HCT116 (cell line): ENCODE data around the gene TRPM8. TPM values are rescaled to one million over a fixed set of nuclear protein-coding genes. Genes with fewer than 3 reads are reported as not detected.

Experiments
- ATAC-seq: fragments of 200-7000 bp; cut with Tn5 transposase; 2 replicates; pipeline ENCODE4 v1.9.1; 2020; ENCODE audit warnings: mild to moderate bottlenecking, moderate library complexity
- BruUV-seq: library from RNA; stranded (reverse); fragments of 400-500 nt; replicated peaks from 2 replicates; lab custom pipeline; 2021; lab: Mats Ljungman, UMichigan
- CTCF ChIA-PET: fragments of 300-600 bp; sonication (Branson Sonifier 250); formaldehyde crosslinking; loops from one replicate; lab custom pipeline; 2021; ENCODE audit warnings: antibody characterized with exemption; lab: Charles Lee
- POLR2A ChIA-PET: fragments of 300-600, 350-600 bp; sonication (Branson Sonifier 250); formaldehyde crosslinking; loops from one replicate; lab custom pipeline; 2021; ENCODE audit warnings: antibody characterized with exemption; lab: Charles Lee
- RAD21 ChIA-PET, 2 experiments: fragments of 300-600 bp; sonication (Branson Sonifier 250); formaldehyde crosslinking; loops; one replicate each; lab custom pipeline; 2023; ENCODE audit warnings: low total read pairs in 2 of 2; ENCODE audit not compliant: uncharacterized antibody in 2 of 2, unreplicated experiment in 2 of 2, low non-redundant PET in 1 of 2; lab: Charles Lee
- DNase-seq: peaks from one replicate; pipeline ENCODE4 v3.0.0-alpha.2; 2010; ENCODE audit warnings: low read depth, low spot score
- H2AFZ ChIP-seq: fragments of 200-600 bp; shearing (Covaris generic), sonication (generic); 2 replicates; pipeline ENCODE4 v1.6.1; 2017; ENCODE audit warnings: low read depth, mixed run types, mixed read lengths, antibody characterized with exemption, low read length; ENCODE audit not compliant: poor library complexity, severe bottlenecking
- H3K27ac ChIP-seq: 2 replicates; pipeline ENCODE4 v1.5.1; 2012; ENCODE audit warnings: low read depth, low read length
- H3K27me3 ChIP-seq: fragments of 200-600 bp; sonication (generic); 2 replicates; pipeline ENCODE4 v1.6.1; 2016; ENCODE audit warnings: mixed run types, low read length, mixed read lengths; ENCODE audit not compliant: insufficient read depth
- H3K36me3 ChIP-seq, 2 experiments: fragments of 200-500 bp in 1 of 2; fragments of 200-600 bp in 1 of 2; sonication (Bioruptor generic) in 1 of 2; sonication (generic) in 1 of 2; 2 replicates each; pipeline versions ENCODE4 v1.5.1 to v1.6.1; 2014 to 2016; ENCODE audit warnings: low read length in 2 of 2, inconsistent platforms in 1 of 2, mixed read lengths in 1 of 2, mixed run types in 1 of 2; ENCODE audit not compliant: insufficient read depth in 2 of 2, control insufficient read depth in 1 of 2
- H3K4me1 ChIP-seq, 2 experiments: fragments of 200-600 bp in 1 of 2; sonication (generic) in 1 of 2; 2 replicates each; pipeline versions ENCODE4 v1.5.1 to v1.6.1; 2012 to 2017; ENCODE audit warnings: low read length in 2 of 2, inconsistent platforms in 1 of 2, mild to moderate bottlenecking in 1 of 2, mixed read lengths in 1 of 2, mixed run types in 1 of 2, moderate library complexity in 1 of 2; ENCODE audit not compliant: insufficient read depth in 2 of 2, control insufficient read depth in 1 of 2
- H3K4me2 ChIP-seq: fragments of 200-600 bp; sonication (generic); 2 replicates; pipeline ENCODE4 v1.6.1; 2017; ENCODE audit warnings: mixed run types, low read length, mixed read lengths
- H3K4me3 ChIP-seq, 2 experiments: fragments of 200-600 bp in 1 of 2; sonication (generic) in 1 of 2; replicated peaks in 1 of 2; 2 replicates each; pipeline ENCODE4 v1.5.1; 2011 to 2016; ENCODE audit warnings: low read length in 2 of 2, control low read depth in 1 of 2, low read depth in 1 of 2, mild to moderate bottlenecking in 1 of 2, mixed read lengths in 1 of 2, mixed run types in 1 of 2
- H3K79me2 ChIP-seq: fragments of 200-600 bp; sonication (generic); 2 replicates; pipeline ENCODE4 v1.6.1; 2017; ENCODE audit warnings: mild to moderate bottlenecking, mixed run types, low read length, moderate library complexity, mixed read lengths; ENCODE audit not compliant: insufficient read depth
- H3K9ac ChIP-seq: fragments of 200-600 bp; sonication (generic); 2 replicates; pipeline ENCODE4 v1.6.1; 2016; ENCODE audit warnings: low read length, mixed read lengths
- H3K9me2 ChIP-seq: fragments of 200-600 bp; sonication (generic), shearing (Covaris generic); 2 replicates; pipeline ENCODE4 v1.6.1; 2017; ENCODE audit warnings: mixed run types, mild to moderate bottlenecking, moderate library complexity; ENCODE audit not compliant: insufficient read depth
- H3K9me3 ChIP-seq, 2 experiments: fragments of 200-500 bp in 1 of 2; fragments of 200-600 bp in 1 of 2; sonication (Bioruptor generic) in 1 of 2; sonication (generic) in 1 of 2; 2 replicates each; pipeline ENCODE4 v1.6.1; 2014 to 2017; ENCODE audit warnings: low read length in 2 of 2, mixed read lengths in 2 of 2, inconsistent platforms in 1 of 2, low read depth in 1 of 2, mild to moderate bottlenecking in 1 of 2, mixed run types in 1 of 2, moderate library complexity in 1 of 2; ENCODE audit not compliant: control insufficient read depth in 1 of 2, insufficient read depth in 1 of 2
- H4K20me1 ChIP-seq: fragments of 200-600 bp; sonication (generic), shearing (Covaris generic); 2 replicates; pipeline ENCODE4 v1.6.1; 2017; ENCODE audit warnings: mixed run types, mild to moderate bottlenecking, moderate library complexity; ENCODE audit not compliant: insufficient read depth
- CEBPB ChIP-seq: IDR thresholded peaks from 2 replicates; pipeline ENCODE4 v1.6.1; 2012; ENCODE audit warnings: low read depth
- RAD21 ChIP-seq: IDR thresholded peaks from 2 replicates; pipeline ENCODE4 v1.6.1; 2012; ENCODE audit warnings: low read depth, mild to moderate bottlenecking
- intact Hi-C: fragments of 100-400 bp; cut with micrococcal nuclease; formaldehyde crosslinking; loops from 2 replicates; pipeline ENCODE4 v1.10.0; 2022
- total RNA-seq: library from RNA; stranded (reverse); gene quantifications from one replicate; pipeline ENCODE4 v1.2.1, GENCODE V29; 2021; ENCODE audit not compliant: unreplicated experiment
- TF ChIP-seq, protein P1 (sequence below), 3 experiments: fragments of 200-600 bp in 1 of 3; sonication (generic) in 1 of 3; IDR thresholded peaks in 2 of 3; conservative IDR thresholded peaks in 1 of 3; 2 replicates each; pipeline ENCODE4 v1.5.1; 2012 to 2017; ENCODE audit warnings: low read depth in 2 of 3, low read length in 2 of 3, antibody characterized with exemption in 1 of 3, borderline replicate concordance in 1 of 3, control low read depth in 1 of 3, mild to moderate bottlenecking in 1 of 3, mixed read lengths in 1 of 3, mixed run types in 1 of 3, moderate library complexity in 1 of 3; ENCODE audit not compliant: insufficient read depth in 1 of 3
- TF ChIP-seq, protein P2 (sequence below): IDR thresholded peaks from 2 replicates; pipeline ENCODE4 v1.6.1; 2012

The TRPM8 gene
- total RNA-seq, 1 experiment from 2014 or later = 0.39 TPM

DNA sequence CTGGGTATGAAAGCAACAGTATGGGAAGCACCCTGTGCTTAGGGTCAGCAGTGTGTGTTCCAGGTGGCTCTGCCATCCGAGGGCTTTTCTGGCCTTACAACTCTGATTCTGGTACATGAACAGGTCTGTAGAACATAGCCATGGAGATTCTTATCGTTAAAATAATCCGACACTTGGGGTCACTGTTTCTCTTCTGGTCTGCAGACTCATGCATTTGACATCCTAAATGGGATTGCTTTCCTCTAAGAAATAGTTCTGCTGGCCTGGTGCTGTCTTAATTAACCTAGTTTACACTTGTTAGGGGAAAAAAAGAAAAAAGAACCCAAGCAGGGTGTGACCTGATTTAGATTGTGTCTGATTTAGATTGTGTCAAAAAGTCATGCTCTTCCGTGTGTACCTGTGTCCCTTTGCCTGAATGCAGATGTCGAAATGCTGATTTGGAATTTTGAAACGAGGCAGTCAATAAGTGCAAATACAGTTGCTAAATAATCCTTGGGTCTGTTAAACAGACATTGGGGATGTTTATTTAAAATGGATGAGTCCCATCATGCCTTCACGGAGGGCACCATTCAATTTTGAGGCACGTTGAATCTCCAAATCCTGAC is 59.6 kb downstream of the TRPM8 start:
- peak; percentile 32; the same call in 1 of the 2 replicates for ATAC-seq
- no peak overlapping the region for H3K27ac ChIP-seq
- no peak overlapping the region for H3K4me3 ChIP-seq
- H3K27me3 ChIP-seq = no peaks in the 10 kb centered on the region
- TF ChIP-seq, protein P1, sequence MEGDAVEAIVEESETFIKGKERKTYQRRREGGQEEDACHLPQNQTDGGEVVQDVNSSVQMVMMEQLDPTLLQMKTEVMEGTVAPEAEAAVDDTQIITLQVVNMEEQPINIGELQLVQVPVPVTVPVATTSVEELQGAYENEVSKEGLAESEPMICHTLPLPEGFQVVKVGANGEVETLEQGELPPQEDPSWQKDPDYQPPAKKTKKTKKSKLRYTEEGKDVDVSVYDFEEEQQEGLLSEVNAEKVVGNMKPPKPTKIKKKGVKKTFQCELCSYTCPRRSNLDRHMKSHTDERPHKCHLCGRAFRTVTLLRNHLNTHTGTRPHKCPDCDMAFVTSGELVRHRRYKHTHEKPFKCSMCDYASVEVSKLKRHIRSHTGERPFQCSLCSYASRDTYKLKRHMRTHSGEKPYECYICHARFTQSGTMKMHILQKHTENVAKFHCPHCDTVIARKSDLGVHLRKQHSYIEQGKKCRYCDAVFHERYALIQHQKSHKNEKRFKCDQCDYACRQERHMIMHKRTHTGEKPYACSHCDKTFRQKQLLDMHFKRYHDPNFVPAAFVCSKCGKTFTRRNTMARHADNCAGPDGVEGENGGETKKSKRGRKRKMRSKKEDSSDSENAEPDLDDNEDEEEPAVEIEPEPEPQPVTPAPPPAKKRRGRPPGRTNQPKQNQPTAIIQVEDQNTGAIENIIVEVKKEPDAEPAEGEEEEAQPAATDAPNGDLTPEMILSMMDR (IDR thresholded peaks at IDR 0.05 in 2 of 3, conservative IDR thresholded peaks at IDR 0.05 in 1 of 3; ENCODE audit: borderline replicate concordance in 1 of 3, insufficient read depth in 1 of 3, low read depth in 2 of 3, low read length in 2 of 3) = peak; percentile 37 to 81 (median 65); a peak in 5 of 6 replicates
- peak; percentile 97 for TF ChIP-seq RAD21
- TF ChIP-seq, protein P2, sequence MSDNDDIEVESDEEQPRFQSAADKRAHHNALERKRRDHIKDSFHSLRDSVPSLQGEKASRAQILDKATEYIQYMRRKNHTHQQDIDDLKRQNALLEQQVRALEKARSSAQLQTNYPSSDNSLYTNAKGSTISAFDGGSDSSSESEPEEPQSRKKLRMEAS = no peak
- peak; percentile 42; the same call in 1 of the 2 replicates for TF ChIP-seq CEBPB
- ChIA-PET CTCF (interaction anchor here (1.2 to 2.6 kb wide), 2 partner anchors 568 to 569 kb away, joined by 6 to 12 read pairs; no protein-coding TSS in a partner anchor), POLR2A (interaction anchor here (1.6 kb wide), 1 partner anchor 569 kb away, joined by 3 read pairs; no protein-coding TSS in a partner anchor), RAD21 (no interaction called here)
- H3K4me1 ChIP-seq = peaks cover 31 to 64% of the 10 kb centered on the region in 2 experiments
- no peak overlapping the region for H3K9ac ChIP-seq
- BruUV-seq = no TSS peak
- H2AFZ ChIP-seq = no peak overlapping the region
- H3K4me2 ChIP-seq = no peak overlapping the region
- DNase-seq = peak; percentile 62
- no peaks in the 10 kb centered on the region for H4K20me1 ChIP-seq
- intact Hi-C loops = loop anchor here (1.0 to 5.0 kb wide), 6 partner anchors 126 to 1140 kb away; no protein-coding TSS in a partner anchor
- no peaks in the 10 kb centered on the region for H3K9me2 ChIP-seq
- H3K79me2 ChIP-seq = no peaks in the 10 kb centered on the region
- no peaks in the 10 kb centered on the region for H3K36me3 ChIP-seq
- no peaks in the 10 kb centered on the region for H3K9me3 ChIP-seq
